ENCODE measurements around the gene LIX1L.

Gene LIX1L

DNA sequence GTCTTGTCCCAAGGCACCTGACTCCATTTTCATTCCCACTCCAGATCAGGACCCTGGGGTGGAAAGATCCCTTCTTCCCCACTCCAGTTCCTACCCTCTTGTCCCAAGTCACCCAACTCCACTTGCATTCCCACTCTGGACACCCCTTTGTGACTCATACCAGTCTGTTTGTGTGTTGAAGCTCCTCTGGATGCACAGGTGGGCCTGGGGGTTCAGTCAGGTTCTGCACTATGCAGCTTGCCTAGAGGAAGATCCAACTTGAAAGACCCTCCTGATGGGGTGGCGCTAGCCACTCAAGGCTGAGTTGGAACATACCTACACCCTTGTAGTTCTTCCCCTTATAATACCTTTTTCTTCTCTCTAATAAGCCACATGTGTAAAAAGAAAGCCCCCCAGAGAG lies 62.3 kb downstream of the LIX1L start:
- no peak overlapping the region for H3K27ac ChIP-seq
- TF ChIP-seq, protein P1, sequence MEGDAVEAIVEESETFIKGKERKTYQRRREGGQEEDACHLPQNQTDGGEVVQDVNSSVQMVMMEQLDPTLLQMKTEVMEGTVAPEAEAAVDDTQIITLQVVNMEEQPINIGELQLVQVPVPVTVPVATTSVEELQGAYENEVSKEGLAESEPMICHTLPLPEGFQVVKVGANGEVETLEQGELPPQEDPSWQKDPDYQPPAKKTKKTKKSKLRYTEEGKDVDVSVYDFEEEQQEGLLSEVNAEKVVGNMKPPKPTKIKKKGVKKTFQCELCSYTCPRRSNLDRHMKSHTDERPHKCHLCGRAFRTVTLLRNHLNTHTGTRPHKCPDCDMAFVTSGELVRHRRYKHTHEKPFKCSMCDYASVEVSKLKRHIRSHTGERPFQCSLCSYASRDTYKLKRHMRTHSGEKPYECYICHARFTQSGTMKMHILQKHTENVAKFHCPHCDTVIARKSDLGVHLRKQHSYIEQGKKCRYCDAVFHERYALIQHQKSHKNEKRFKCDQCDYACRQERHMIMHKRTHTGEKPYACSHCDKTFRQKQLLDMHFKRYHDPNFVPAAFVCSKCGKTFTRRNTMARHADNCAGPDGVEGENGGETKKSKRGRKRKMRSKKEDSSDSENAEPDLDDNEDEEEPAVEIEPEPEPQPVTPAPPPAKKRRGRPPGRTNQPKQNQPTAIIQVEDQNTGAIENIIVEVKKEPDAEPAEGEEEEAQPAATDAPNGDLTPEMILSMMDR (conservative IDR thresholded peaks at IDR 0.05): no peak

DNA sequence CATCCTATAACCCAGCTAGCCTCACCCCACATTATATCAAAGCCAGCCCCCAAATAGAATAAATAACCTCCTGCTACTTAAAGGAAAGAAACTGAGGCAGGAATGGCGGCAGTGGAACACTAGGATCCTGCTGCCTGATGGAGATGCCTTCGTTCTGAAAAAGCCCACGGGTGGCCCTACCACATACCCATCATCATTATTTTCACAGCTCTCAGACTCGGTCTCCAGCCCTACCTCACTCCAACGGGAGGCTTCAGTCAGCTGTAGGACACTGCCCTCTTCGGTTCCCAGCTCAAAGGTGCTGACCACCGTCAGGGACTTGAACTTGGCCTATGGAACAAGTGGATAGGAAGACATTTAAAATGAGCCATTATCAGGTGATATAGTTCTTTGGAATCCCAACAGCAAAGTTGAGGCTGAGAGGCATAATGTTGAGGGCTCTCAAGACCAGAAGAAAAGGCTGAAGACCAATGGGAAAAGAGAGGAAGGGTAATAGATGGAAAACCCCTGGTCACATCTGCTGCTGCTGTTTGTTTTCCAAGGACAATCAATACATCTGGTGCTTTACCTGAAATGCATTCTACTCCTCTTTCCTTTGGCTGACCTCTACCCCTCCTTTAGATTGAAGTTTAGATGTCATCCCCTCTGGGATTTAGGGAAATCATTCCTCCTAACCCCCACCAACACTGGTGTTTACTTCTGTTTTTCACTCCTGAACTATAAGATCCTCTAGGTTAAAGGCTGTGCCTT lies 64.3 kb downstream of the LIX1L start:
- peak overlapping the region; percentile 96 for H3K27ac ChIP-seq
- TF ChIP-seq, protein P1 (conservative IDR thresholded peaks at IDR 0.05): no peak

DNA sequence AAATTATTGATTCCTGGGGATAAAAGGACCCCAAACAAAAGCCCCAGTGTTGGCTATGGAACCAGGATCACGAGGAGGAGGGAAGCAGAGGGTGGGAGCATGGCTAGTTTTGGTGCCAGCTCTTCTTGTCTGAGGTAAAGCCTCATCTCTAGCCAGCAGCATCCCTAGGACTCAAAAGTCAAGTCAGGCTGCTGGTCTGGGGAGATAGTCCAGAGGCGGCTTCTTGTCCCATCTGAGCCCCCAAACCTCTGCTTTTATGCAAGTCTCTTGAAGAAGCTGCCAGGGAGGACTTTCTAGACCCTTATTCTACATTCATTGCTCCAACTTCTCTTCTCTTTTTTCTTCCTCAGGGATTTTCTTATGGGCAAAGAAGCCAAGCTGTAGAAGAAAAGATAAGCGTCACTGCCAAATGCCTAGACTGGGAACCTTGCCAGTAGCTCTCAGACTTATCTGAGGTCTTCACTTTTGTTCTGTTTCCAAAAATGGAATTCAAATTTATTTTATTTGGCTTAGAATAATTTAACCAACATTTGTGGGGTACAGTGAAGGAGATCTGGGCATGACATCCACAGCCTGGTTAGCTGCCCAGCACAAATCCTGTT lies 65.2 kb downstream of the LIX1L start:
- H3K27ac ChIP-seq: peak overlapping the region; percentile 96
- TF ChIP-seq, protein P1 (conservative IDR thresholded peaks at IDR 0.05): no peak

DNA sequence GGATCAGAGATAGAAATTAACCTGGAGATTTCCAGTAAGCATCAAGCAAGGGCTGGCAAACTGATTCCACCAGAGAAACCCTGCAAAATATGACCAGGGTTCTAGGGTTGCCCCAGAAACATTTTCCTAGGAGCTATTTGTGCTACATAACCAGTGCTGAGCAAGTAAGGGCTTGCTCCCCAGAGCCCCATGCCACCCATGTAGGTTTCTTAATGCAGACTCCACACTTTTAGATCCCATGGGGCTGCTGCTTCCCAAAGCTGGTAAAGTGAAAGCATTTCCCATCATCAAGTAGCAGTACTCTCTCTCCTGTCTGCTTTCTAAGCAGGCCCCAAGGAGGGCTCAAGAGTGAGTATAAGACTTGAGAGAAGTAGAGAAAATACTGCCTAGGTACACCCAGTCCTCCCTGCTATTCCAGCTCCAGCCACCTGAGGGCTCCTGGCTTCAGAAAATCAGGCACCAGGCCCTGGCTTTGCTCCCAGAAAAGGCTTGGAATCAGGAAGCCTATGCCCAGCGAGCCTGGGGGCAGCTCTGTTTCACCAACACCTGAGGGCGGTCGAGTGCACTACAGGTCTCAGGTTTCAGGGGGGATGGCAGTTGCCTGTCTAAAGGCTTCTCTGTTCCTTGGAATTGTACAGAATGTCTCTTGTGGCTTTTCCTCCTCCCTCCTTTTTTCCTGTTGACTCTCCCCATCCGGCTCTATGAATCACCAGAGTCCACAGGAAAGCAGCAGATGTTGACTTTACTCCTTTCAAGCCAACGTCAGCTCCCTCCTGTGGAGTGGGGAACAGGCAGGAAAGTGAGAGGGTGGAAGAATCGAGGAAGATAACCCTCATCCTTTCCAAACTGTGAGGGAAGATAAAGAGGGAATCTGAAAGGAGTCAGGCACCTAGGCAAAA lies 66.0 kb downstream of the LIX1L start:
- peak overlapping the region; percentile 96 for H3K27ac ChIP-seq
- TF ChIP-seq, protein P1 (conservative IDR thresholded peaks at IDR 0.05): peak; percentile 96

DNA sequence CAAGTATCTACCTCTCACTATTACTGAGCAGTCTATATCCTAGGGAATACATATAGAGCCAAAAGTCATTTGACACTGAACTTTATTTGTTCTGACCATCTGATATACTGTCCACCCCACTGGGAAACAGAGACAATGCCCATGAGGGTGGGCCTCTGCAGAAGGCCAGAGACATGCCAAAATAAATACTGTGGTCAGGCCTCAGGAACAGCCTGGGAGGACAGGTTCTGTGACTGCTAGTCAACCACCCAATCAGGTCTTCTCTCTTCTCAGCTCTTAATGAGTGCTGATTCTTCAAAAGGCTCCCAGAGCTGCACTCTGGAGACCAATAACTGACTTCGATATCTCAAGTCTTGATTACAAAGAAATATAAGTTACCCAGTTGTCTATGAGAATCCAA lies 66.7 kb downstream of the LIX1L start:
- H3K27ac ChIP-seq: peak overlapping the region; percentile 96
- TF ChIP-seq, protein P1 (conservative IDR thresholded peaks at IDR 0.05): no peak

DNA sequence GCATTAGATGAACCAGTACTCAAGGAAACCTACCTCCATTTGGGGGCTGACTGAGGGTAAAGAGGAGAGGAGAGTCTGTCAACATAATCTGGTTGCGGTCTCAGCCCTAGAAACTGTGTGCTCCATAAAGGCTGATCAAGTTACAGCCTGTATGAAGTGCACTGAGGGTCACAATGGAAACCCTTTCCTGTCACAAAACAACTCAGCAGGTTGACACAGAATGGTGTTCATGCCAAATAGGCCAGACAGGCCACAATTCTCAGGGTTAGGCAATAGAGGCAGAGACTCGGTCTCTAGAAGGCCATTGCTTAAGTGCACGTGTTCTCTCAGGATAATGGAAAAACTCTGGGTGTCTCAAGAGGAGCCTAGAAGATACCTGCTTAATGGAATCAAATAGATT lies 68.1 kb downstream of the LIX1L start:
- TF ChIP-seq, protein P1 (conservative IDR thresholded peaks at IDR 0.05): no peak
- peak overlapping the region; percentile 96 for H3K27ac ChIP-seq

DNA sequence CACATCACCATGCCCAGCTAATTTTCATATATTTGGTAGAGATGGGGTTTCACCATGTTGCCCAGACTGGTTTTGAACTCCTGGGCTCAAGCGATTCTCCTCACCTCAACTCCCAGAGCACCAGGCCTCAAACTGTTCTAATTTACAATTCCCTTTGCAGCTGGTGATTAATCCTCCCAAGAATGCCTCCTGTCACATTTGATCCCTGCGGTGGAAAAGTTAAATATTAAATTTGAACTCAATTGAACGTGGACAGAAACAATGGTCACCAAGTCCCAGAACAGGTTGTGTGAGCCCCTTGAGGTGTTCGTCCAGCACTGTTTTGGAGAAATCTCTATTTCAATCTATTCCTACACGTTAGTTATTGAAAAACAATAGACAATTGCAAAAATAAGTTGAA lies 70.2 kb downstream of the LIX1L start:
- TF ChIP-seq, protein P1 (conservative IDR thresholded peaks at IDR 0.05): no peak
- H3K27ac ChIP-seq: no peak overlapping the region

Measured in VCaP (cell line).